ENCODE measurements around the gene BAIAP2L2.

DNA sequence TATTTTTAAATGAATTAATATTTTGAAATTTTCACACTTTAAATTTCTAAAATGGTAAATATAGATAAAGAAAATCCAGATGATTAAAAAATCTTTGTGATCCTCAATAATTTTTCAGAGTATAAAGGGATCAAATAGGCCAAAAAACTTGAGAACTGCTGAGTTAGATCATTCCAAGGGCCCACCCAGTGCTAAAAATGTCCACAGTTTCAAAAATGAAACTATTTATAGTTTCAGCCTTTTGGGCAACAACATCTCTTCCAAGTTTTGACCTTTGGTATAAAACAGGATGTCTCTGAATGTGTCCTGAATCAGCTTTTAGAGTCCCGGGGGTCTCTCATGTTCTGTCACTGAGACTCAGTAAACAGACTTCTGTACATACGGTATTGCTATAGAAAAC is 20.9 kb upstream of the BAIAP2L2 start:
- TF ChIP-seq CTCF (IDR thresholded peaks at IDR 0.05), result no peak
- no peak for TF ChIP-seq POLR2A (IDR thresholded peaks at IDR 0.05)
- TF ChIP-seq POLR2AphosphoS5 (IDR thresholded peaks at IDR 0.05; ENCODE audit: insufficient read depth in 1 of 2, low read depth in 1 of 2), result no peak
